ENCODE results near the gene ABHD10. TPM values are rescaled to one million over a fixed set of nuclear protein-coding genes. Genes with fewer than 3 reads are reported as not detected.

ABHD10 gene
- total RNA-seq, 4 donors from 2014 or later: 40.8 to 54.9 (median 50.6) TPM

DNA sequence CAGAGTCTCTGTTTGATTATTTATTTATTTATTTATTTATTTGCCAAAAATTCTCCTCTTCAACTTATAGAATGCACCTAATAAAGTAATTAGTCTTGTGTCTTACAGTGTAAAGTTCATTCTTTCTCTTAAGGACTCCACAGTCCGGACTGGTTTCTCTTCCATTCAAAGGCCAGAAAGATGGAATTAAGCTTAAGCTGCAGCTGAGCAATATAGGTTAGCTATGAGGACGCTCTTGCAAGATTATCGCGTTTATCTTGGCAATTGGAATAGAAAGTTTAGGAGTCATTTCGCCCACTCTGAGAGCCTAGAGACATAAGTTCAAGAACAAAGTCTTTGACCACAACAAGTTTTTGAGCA lies 34.9 kb downstream of the ABHD10 start:
- H3K4me1 ChIP-seq: peaks cover 11 to 26% of the 10 kb centered on the region in 2 donors
- DNase-seq: no peak
- H3K36me3 ChIP-seq: no peaks in the 10 kb centered on the region
- H3K27me3 ChIP-seq: no peaks in the 10 kb centered on the region
- H3K9me3 ChIP-seq: no peaks in the 10 kb centered on the region
- H3K27ac ChIP-seq: no peak overlapping the region
- no peak overlapping the region for H3K4me3 ChIP-seq (replicated peaks in 1 of 3)
- intact Hi-C loops (cut with DNase I): no loop called here
- TF ChIP-seq CTCF (IDR thresholded peaks at IDR 0.05) (no peak), POLR2A (IDR thresholded peaks at IDR 0.05) (no peak)
- WGBS, 2 donors: 61 to 67% methylated on average over 5 of the region's 5 CpGs

DNA sequence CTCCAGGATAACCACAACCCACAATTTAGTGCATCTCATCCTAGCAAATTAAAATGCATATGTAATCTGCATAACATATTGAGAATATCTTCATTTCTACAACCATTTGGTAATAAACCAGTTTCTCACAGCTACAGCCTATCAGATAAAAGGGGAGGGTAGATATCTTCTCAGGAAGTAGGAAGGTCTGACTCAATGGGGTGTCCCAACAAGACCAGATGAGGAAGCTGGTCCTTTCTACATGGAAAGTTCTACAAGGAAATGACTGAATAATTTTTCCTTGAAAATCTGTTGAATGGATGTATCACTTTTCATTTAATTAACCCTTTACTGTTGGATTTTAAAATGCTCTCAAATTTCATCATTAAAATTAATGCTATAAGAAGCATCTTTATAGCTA lies 38.3 kb downstream of the ABHD10 start:
- Histone ChIP-seq H3K36me3 (no peaks in the 10 kb centered on the region), H3K4me1 (peaks cover 0 to 9% of the 10 kb centered on the region in 2 donors), H3K4me3 (replicated peaks in 1 of 3) (no peak overlapping the region), H3K9me3 (no peaks in the 10 kb centered on the region), H3K27me3 (no peaks in the 10 kb centered on the region), H3K27ac (no peak overlapping the region)
- TF ChIP-seq CTCF (IDR thresholded peaks at IDR 0.05) (no peak), POLR2A (IDR thresholded peaks at IDR 0.05) (no peak)
- no peak for DNase-seq
- intact Hi-C loops (cut with DNase I): no loop called here

- no peak for DNase-seq
- no peaks in the 10 kb centered on the region for H3K27me3 ChIP-seq
- no peaks in the 10 kb centered on the region for H3K36me3 ChIP-seq
- no peak overlapping the region for H3K4me3 ChIP-seq (replicated peaks in 1 of 3)
- intact Hi-C loops (cut with DNase I): no loop called here
- H3K9me3 ChIP-seq: no peaks in the 10 kb centered on the region
- TF ChIP-seq CTCF (IDR thresholded peaks at IDR 0.05) (no peak), POLR2A (IDR thresholded peaks at IDR 0.05) (no peak)
- no peak overlapping the region for H3K27ac ChIP-seq
- H3K4me1 ChIP-seq: no peaks in the 10 kb centered on the region
- 96 to 97% methylated on average over 4 of the region's 4 CpGs for WGBS, 2 donors
Measured at GRCh38 chr3:112018712-112019111, 39.9 kb downstream of the ABHD10 start.

GRCh38 chr3:112019716-112020115 lies 40.9 kb downstream of the ABHD10 start:
- H3K4me3 ChIP-seq (replicated peaks in 1 of 3): no peak overlapping the region
- H3K27ac ChIP-seq: no peak overlapping the region
- H3K27me3 ChIP-seq: no peaks in the 10 kb centered on the region
- no peak for DNase-seq
- H3K36me3 ChIP-seq: no peaks in the 10 kb centered on the region
- 84 to 90% methylated on average over 1 of the region's 1 CpG for WGBS, 2 donors
- no peak for TF ChIP-seq CTCF (IDR thresholded peaks at IDR 0.05)
- TF ChIP-seq POLR2A (IDR thresholded peaks at IDR 0.05): no peak
- H3K9me3 ChIP-seq: no peaks in the 10 kb centered on the region
- intact Hi-C loops (cut with DNase I): no loop called here
- H3K4me1 ChIP-seq: no peaks in the 10 kb centered on the region

- Histone ChIP-seq H3K4me1 (no peaks in the 10 kb centered on the region), H3K36me3 (no peaks in the 10 kb centered on the region), H3K27me3 (no peaks in the 10 kb centered on the region), H3K9me3 (no peaks in the 10 kb centered on the region), H3K4me3 (replicated peaks in 1 of 3) (no peak overlapping the region), H3K27ac (no peak overlapping the region)
- DNase-seq: no peak
- TF ChIP-seq CTCF (IDR thresholded peaks at IDR 0.05) (no peak), POLR2A (IDR thresholded peaks at IDR 0.05) (no peak)
- intact Hi-C loops (cut with DNase I): no loop called here
- WGBS, 2 donors: 76 to 78% methylated on average over 1 of the region's 1 CpG
Measured at GRCh38 chr3:112020674-112021085, 41.9 kb downstream of the ABHD10 start.

All from thyroid gland (tissue), 4 donors.